GM12872 (cell line): ENCODE data around the gene GALNT2.

Source experiments
- CTCF ChIP-seq: IDR thresholded peaks from 3 replicates; pipeline ENCODE4 v1.5.1; 2011; ENCODE audit warnings: low read depth, mild to moderate bottlenecking, low read length, moderate library complexity; ENCODE audit not compliant: insufficient read depth

The GALNT2 gene

GRCh38 chr1:230066466-230067404 is at the start of gene GALNT2:
GALNT2 (plus strand) TSS chr1:230067238; CDS start chr1:230067281, 43 bp downstream.
- TF ChIP-seq CTCF, result no peak

GRCh38 chr1:230020451-230020850 is 46.6 kb upstream of the GALNT2 start:
- TF ChIP-seq CTCF, result no peak

GRCh38 chr1:230022666-230023380 is 44.2 kb upstream of the GALNT2 start:
- TF ChIP-seq CTCF, result no peak

GRCh38 chr1:230025686-230026085 is 41.4 kb upstream of the GALNT2 start:
- no peak for TF ChIP-seq CTCF

GRCh38 chr1:230026139-230026538 is 40.9 kb upstream of the GALNT2 start:
- no peak for TF ChIP-seq CTCF

GRCh38 chr1:230026572-230026971 is 40.5 kb upstream of the GALNT2 start:
- no peak for TF ChIP-seq CTCF

- no peak for TF ChIP-seq CTCF
These were observed 38.3 kb upstream of the GALNT2 start for GRCh38 chr1:230028602-230029223.
